HG02870 (cell line): ENCODE measurements around the gene CC2D1A.

Experiments
- ATAC-seq: cut with Tn5 transposase; IDR thresholded peaks from one replicate; pipeline ENCODE4 v1.9.1; 2021; ENCODE audit warnings: mild to moderate bottlenecking, moderate library complexity; ENCODE audit not compliant: unreplicated experiment

The CC2D1A gene

DNA sequence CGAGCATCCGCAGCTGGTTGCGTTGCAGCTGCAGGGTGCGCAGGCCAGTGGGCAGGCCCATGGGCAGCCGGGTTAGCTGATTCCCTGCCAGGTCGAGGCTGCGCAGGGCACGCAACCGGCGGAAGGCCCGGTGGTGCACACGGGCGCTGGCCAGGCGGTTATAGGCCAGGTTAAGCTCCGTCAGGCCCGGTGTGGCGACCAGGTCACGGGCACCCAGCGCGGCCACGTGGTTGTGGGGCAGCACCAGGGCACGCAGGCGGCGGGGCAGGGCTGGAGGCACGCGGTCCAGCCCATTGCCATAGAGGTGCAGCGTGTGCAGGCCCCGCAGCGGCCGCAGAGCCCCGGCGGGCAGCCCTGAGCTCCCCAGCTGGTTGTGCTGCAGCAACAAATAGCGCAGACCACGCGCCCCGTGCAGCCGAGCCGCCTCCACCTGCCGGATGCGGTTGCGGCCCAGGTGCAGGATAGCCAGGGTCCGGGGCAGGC, 27.0 kb downstream of the CC2D1A start:
- no peak for ATAC-seq

DNA sequence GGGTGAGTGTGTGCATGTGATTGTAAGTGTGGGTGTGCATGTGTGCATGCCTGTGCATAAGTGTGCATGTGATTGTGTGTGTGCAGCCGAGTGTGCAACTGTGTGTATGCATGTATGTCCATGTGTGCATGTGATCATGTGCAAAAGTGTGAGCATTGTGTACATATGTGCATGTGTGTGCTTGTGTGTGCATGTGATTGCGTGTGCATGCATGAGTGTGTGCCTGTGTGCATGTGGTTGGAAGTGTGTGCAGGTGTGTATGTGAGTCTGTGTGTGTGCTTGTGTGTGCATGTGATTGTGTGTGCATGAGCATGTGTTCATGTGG, 28.7 kb downstream of the CC2D1A start:
- ATAC-seq: no peak

DNA sequence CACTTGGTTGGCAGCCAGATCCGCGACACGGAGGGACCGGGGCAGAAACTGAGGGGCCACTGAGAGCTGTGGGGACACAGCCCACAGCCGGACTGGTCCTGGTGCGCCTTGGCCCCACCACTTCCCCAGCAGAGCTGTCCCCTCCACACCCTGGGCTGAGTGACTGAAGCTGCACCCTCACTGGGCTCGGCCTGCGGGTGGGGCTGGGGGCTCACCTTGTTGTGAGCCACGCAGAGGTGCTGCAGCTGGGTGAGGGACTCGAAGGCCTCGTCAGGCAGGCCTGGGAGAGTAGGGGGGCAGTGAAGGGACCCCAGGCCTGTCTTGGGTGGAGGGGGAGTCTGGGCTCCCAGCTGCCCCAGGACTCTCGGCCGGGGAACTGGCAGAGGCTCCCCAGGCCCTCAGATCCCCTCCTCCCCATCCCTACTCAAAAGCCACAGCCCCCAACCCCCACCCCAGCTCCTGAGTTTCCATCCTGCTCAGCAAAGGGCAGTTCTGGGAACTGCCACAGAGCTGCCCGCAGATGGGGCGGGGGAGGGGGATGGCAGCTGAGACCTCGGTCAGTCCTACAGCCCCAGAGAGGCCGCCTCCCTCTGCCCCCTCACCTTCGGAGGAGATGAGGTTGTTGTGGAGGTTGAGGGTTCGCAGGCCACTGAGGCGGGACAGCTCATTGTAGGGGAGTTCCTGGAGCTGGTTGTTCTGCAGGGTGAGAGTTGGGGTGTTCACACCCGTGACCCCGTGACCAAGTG, 29.9 kb downstream of the CC2D1A start:
- no peak for ATAC-seq

DNA sequence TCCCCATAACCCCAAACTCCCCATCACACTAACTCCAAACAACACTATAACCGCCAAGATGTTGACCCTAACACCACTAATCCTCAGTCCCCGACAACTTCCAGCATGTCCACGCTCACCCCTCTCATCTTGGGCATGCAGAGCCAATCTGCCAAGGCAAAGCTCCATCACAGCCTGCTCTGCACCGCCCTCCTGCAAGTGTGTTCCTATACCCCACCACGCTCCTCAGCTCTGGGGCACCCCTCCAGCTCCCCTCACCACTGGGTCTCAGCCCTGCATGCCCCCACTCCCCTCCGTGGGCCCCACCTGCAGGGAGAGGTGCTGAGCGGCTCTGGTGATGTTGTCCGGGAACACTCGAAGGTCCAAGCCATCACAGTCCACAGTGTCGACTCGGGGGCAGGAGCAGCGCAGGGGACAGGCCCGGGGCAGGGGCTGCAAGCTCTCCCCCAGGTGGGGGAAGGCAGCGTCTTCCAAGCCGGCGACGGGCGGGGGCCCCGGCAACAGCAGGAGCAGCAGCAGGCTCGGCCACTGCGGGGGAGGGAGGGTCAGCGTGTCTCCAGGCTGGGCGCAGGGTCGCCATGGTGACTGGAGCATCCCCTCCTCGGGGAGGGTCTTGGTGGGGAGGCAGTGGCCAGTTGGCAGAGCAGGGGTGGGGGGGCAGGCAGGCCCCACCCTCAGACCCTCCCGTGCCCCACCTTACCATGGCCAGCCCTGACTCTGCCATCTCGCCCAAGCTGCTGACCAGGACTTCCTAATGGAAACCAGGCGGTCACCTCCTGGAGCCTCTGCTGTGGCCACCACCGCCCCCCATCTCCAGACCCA, 31.7 kb downstream of the CC2D1A start:
- no peak for ATAC-seq

DNA sequence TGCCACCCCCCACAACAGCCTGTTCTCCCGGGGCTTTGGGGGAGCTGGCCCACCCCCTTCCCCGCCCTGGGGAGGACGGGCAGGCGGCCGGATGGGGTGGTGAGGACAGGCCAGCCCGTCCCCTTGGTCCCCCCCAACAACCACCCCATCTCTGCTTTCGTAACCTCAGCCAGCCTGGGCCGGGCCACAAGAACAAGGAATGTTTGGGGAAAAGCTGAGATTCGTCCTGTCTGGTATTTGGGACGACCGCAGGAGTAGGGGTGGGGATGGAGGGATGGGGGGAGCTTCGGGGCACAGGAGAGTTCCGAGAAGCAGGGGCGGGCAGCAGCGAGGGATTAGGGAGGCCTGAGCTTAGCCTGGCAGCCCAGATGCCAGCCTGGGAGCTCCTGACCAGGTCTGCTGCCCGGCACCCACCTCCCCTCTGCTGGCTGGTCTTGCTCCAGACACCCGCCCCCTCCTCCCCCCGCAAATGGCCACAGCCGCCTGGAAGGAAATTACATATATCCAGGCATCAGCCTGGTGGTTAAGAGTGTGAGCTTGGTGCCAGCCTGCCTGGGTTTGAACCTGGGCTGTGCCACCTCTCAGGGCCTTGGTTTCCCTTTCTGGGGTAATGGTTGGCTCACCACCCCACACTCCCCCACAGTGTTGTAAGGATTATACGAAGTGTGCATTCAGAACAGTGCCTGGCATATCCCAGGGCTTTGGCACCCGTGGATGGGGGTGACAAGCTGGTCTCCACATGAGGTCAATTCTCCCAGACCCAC, 32.5 kb downstream of the CC2D1A start, which contains the start of gene PODNL1:
Gene PODNL1 (minus strand): TSS at position 117 of the 764 bp plus-strand sequence. CDS start 236 bp downstream, outside the sequence.
- ATAC-seq: no peak

DNA sequence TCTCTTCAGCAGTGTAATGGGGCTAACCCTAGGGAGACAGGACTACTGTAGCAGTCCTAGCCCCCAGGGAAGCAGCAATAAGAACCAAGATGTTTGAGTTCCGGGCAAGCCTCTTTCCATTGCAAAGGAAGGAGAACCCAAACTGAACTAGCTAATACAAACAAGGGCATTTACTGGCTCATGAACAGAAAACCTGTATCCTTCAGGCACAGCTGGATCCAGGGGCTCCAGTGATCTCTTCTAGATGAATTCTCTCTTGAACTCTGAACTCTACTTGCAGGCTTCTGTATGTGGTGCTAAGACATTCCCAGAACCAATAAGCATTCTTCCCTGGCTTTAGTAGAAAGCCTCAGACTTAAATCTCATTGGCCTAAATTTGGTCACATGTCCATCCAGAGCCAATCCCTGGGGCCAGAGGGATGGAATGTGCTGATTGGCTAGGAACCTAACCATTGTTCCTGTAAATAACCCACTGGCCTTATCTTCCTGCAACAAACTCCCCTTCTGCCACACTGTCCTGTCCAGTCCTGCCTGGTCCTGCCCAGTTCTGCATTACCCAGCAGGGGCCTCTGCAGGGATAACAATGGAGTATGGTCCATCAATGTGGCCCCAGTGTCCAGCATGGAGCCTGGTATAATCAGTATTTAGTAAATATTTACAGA, 36.2 kb downstream of the CC2D1A start:
- ATAC-seq: no peak

DNA sequence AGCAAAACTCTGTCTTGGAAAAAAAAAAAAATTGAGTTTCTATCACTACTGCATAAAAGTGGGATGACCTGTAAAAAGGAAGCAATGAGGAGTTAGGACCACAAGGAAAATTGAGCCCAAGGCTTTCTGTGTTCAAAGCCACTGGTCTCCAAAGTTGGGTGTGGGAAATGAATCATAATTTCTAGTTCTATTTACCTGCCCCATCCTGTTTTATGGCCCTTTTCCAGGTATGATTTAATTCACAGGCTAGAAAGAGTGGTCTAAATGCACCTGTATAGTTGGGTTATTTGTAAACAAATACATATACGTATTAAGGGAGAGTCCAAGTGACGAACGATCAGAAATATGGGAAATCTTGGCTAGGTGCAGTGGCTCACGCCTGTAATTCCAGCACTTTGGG, 40.4 kb downstream of the CC2D1A start:
- no peak for ATAC-seq

DNA sequence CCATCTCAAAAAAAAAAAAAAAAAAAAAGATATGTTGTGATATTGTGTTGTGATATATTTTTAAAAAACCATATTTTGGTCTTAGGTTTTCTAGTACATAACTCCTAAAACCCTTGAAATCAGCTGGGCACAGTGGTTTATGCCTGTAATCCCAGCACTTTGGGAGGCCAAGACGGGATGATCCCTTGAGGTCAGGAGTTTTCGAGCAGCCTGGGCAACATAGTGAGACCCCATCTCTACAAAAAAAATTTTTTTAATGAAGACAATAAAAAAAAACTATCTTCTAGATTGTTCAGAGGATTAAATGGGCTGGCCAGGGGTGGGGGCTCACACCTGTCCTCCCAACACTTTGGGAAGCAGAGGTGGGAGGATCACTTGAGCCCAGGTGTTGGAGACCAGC, 45.0 kb downstream of the CC2D1A start:
- no peak for ATAC-seq

DNA sequence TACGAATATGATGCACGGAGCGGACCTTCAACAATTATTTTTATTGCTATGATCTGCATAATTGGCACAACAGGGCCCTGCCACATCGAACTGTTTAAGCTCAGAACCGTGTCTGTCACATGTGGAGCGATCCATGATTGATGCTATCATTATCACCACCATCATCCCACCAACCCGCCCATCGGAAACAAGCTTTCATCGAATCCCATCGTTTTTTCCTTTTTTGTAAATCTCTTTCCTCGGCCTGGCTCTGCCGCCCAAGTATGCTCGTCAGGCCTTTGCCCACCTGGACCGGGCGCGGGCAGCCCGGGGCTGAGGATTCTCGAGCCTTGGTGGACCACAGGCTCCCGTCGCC, 45.8 kb downstream of the CC2D1A start:
- ATAC-seq: no peak

DNA sequence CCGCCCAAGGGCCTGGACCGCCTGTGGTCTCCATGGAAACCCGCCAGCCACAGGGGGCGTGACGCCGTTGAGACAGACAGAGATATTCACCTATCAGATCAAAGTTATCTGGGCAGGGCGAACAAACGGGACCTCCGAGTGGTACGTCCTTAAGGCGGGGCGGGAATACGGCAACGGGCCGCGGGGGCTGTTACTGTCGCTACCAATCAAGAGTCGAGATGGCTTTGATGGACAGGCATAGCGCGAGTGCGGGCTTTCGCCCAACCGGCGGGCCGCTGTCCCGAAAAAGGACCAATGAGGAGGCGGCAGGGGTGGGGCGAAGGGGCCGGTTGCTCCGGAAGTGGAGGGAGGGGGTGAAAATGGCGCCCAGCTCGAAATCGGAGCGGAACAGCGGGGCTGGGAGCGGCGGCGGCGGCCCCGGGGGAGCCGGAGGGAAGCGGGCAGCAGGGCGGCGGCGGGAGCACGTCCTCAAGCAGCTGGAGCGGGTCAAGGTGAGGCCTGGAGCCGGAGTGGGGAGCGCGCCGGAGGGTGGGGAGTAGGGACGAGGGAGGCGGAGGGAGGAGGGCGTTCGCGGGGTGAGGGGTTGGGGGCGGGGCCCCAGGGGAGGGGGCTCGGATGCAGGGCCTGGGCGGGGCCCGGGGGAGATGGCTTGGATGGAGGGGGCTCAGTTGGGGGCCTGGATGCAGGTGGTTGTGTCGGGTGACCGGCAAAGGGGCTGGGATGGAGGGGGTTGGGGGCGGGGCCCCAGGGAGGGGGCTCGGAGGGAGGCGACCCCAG, 46.3 kb downstream of the CC2D1A start, which contains the start of gene DCAF15:
Gene DCAF15 (plus strand): TSS at position 356 of the 777 bp plus-strand sequence. CDS start 4 bp downstream, at position 360.
- ATAC-seq: peak; percentile 99

DNA sequence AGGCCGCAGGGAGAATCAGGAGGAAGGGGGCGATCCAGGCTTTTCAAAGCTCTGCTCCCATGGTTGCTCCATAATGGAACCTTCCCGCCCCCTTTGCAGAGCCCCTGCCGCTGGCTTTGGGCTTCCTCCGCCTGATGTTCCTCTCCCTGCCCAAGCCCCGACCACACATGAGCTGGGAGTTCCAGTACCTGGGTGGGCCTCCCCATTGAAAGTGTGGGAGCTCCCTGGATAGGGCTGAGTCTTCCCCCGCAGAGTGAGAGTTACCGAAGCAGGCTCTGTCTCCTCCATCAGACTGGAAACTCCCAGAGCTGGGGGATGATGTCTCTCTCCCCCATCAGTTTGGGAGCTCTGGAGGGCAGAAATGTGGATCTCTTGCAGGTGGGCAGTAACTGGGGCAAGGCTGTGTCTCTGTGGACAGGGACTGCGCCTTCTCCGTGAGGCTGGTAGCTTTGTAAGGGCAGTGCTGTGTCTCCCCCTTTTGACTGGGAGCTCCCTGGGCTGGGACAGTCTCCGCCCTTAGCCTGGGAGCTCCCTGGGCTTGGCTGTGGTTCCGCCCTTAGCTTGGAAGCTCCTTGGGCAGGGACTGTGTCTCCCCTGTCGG, 47.0 kb downstream of the CC2D1A start:
- no peak for ATAC-seq

DNA sequence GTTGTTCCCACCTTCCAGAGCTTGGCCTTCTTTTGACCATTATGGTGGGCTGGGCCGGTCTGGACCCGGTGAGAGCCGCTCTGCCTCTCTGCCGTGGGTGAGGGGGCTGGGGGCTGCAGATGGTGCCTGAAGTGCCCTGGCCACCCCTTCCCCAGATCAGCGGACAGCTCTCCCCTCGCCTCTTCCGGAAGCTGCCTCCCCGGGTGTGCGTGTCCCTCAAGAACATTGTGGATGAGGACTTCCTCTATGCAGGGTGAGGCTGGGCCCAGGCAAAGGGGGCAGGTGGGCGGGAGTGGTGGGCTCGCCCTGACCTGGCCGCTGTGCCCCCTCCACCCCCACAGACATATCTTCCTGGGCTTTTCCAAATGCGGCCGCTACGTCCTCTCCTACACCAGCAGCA, 48.2 kb downstream of the CC2D1A start:
- no peak for ATAC-seq

DNA sequence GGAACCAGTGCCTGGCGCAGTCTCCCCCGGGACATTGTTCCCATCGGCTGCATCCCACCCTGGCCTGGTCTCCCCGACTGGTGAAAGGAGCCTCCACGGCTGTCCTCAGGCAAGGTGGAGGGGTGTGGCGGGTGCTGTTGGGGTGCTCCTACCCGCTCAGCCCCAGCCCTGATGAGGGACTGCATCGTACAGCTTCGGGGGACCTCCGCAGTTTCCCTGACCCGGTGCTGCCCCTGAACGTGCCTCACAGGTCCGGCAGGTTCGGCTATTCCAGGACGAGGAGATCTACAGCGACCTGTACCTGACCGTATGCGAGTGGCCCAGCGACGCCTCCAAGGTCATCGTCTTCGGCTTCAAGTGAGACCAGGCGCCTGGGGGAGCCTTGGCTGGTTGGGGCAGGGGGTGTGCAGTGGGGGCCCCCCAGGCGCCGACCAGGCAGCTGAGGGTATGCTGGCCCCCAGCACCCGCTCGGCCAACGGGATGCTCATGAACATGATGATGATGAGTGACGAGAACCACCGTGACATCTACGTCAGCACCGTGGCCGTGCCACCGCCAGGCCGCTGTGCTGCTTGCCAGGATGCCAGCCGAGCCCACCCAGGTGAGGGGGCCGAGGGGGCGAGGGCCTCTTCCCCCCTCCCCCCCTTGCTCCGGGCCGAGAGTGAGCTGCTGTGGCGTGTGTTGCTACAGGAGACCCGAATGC, 49.8 kb downstream of the CC2D1A start:
- no peak for ATAC-seq

DNA sequence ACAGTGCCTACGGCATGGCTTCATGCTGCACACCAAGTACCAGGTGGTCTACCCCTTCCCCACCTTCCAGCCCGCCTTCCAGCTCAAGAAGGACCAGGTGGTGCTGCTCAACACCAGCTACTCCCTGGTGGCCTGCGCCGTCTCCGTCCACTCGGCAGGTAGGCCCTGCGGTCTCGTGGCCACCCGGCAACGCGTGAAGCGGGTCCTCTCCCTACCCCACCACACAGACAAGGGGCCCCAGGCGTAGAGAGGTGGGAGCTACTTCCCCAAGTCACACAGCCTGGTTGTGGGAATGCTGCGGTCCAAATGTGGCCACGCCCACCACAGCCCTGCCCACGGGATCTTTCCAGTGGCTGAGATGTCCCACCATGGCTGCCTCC, 50.4 kb downstream of the CC2D1A start:
- no peak for ATAC-seq

DNA sequence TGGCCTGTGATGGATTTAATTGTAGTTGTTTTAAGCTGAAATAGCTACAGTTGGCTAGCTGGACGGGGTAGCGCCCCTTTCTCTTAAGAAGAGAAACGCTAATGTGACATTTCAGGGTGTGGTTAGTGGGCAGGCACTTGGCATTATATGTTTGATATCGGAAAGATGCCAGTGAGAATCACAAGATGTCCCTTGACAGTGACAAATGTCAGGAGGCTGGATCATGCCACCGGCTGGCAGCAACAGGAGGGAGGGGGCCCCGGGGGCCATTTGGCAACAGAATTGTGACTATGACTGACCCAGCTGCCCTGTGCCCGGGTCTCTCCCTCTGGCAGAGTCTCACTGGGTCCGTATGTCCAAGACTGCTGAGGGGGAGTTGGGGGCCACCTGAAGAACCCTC, 51.0 kb downstream of the CC2D1A start:
- ATAC-seq: no peak

DNA sequence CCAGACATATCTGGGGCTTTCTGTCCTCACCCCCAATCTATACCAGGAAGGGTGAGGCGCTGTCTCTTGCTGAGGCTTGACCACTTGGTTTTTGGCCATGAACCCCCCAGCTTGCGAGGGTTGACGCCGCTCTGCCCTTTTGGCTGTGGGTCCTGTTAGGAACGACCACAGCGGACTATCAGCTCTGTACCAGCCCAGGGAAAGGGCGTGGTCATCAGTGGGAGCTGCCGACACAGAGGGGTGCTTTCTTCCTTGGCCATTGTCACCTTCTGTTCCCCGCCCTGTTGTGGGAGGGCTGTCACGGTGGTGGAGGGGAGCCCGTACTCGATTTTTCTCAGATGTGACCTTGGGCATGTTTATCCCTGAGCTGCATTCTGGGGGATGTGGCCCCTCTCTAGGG, 52.0 kb downstream of the CC2D1A start:
- no peak for ATAC-seq

DNA sequence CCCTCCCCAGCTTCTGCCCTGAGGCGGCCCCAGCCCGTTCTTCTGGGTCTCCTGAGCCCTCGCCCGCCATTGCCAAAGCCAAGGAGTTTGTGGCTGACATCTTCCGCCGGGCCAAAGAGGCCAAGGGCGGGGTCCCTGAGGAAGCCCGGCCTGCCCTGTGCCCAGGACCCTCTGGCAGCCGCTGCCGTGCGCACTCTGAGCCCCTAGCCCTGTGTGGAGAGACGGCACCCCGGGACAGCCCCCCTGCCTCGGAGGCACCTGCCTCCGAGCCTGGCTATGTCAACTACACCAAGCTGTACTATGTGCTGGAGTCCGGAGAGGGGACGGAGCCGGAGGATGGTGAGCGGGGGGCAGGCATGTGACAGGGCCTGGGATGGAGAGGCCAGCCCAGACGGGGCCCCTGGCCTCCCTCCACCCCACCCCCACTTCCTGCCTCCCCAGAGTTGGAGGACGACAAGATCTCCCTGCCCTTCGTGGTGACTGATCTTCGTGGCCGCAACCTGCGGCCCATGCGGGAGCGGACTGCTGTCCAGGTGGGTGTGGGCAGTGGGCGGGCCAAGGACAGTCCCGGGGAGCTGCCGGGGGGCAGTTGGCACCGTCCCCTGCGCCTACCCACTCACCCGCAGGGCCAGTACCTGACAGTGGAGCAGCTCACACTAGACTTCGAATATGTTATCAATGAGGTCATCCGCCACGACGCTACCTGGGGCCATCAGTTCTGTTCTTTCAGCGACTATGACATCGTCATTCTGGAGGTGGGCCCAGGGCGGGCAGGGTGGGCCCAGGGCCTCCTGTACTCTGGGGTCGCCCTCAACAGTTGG, 53.4 kb downstream of the CC2D1A start:
- no peak for ATAC-seq
